Right kidney (tissue), 1 donor: ENCODE results near the gene RER1.
"Not testable (repeated sequence)": the region's sequence is repeated elsewhere in the genome, so short reads cannot be mapped to it uniquely, and the experiment has no call there.

Source experiments
- DNase-seq: peaks from one replicate; pipeline ENCODE4 v3.0.0-alpha.2; 2016

Gene RER1

DNA sequence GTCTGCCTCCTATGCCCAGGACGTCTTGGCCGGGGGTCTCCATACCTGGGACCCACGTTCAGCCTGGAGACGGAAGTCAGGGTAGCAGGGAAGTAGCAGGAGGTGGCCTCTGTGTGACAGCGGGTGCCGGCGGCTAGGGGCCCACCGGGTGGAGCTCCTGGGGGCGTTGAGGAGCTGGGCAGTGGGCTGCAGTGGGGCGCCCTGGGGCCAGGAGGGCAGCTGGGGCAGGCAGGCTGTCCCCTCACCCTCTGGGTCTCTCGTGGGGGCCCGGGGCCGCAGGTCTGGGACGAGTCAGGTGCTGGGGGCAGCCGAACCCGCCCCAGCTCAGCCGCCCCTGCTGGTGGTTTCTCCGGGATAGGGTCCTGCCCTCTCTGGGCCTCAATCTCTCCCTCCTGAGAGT is 35.4 kb downstream of the RER1 start:
- no peak for DNase-seq

DNA sequence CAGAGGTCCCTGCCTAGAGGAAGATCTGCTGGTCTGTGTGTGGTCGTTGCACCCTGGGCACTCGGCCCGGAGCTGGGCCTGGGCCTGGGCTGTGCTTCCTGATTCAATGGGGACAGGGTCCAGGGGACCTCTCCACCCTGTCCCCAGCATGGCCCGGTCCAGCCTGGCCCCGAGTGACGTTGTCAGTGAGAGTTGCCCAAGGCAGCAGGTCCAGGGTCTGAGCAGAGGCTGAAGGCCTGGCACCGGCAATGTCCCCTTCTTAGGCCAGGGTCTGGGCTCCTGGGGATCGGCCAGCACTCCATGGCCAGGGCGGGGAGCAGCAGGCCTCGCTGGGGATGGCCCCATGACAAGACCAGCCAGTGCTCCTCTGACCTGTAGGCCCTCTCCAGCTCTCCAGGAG is 36.3 kb downstream of the RER1 start:
- no peak for DNase-seq

DNA sequence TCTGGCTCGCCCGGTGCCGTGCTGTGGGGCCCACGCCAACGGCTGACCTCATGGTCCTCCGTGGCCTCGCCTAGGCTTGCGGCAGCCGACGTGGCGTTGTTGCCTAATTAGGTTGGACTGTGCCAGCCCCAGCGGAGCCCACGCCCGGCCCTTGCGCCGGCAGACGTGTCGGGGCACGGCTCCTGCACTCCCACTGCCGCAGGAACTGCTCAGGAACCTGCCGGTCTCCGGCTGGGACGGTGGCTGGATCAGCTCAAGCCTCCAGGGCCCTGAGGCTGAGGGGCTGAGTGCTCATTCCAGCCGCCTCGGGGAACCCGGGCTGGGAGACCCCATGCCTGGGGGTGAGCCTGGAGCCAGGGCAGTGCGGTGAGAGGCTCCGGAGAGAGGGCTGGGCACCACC is 36.8 kb downstream of the RER1 start:
- no peak for DNase-seq

- DNase-seq = no peak
Observed at GRCh38 chr1:2429780-2430591, 38.3 kb downstream of the RER1 start.

GRCh38 chr1:2430592-2430973 is 38.9 kb downstream of the RER1 start:
- DNase-seq = no peak

GRCh38 chr1:2431103-2431502 is 39.5 kb downstream of the RER1 start:
- DNase-seq = no peak

GRCh38 chr1:2431518-2431917 is 39.9 kb downstream of the RER1 start:
- DNase-seq = no peak

- no peak for DNase-seq
Observed at GRCh38 chr1:2432441-2432844, 40.8 kb downstream of the RER1 start.

DNA sequence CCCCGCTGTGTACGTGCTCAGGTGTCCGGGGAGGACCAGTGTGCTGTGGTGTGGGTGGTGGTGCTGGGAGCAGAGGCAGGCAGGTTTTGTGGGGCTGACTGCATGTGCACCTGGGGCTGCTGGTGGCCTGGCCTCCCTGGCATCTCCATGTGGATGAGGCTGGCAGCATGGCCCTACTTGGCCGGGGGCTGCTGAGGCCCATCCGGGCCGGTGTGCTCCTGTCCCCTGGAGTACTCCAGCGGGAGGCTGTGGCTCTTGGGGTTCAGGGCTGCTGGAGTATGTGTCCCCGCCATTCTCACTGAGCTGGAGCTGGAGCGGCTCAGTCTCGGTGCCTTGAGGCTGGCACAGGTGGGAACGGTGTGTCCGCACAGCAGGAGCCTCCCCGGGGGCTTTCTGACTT is 41.6 kb downstream of the RER1 start:
- DNase-seq = no peak

- no peak for DNase-seq
Observed at GRCh38 chr1:2433936-2434655, 42.5 kb downstream of the RER1 start.

DNA sequence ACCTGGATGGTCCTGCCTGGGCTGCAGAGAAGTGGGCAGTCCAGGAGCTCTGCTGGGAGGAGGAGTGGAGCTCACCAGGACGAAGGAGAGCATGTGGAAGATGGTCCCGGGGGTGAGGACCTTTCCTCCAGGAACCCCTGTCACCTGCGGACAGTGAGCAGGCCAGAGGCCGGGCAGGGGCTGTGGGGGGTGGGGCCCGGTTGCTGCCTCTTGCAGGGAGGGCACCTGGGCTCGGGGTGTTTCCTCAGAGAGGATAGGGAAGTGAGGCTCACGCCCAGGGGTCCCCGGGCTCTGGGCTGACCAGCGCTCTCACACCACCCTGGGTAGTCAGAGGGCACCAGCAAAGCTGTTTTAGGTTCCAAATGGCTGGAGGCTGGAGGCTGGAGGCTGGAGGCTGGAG is 43.5 kb downstream of the RER1 start:
- no peak for DNase-seq

DNA sequence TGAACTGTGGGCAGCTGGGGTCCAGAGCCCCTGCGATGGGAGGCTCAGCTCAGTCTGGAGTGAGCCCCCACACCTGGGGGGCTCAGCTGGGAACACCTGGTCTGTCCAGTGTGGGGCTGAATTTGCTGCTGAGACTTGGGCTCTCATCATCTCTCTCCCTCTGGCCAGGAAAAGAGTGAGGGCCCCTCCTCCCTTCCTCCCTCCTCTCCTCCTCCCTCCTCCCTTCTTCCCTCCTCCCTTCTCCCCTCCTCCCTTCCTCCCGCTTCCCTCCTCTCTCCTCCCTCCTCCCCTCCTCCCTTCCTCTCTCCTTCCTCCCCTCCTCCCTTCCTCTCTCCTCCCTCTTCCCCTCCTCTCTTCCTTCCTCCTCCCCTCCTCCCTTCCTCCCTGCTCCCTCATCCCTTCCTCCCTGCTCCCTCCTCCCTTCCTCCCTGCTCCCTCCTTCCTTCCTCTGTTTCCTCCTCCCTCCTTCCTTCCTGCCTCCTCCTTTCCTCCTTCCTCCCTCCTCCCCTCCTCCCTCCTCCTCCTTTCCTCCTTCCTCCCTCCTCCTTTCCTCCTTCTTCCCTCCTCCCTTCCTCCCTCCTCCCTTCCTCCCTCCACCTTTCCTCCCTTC is 44.2 kb downstream of the RER1 start:
- no peak for DNase-seq

- DNase-seq = no peak
Observed at GRCh38 chr1:2436876-2437275, 45.2 kb downstream of the RER1 start.

DNA sequence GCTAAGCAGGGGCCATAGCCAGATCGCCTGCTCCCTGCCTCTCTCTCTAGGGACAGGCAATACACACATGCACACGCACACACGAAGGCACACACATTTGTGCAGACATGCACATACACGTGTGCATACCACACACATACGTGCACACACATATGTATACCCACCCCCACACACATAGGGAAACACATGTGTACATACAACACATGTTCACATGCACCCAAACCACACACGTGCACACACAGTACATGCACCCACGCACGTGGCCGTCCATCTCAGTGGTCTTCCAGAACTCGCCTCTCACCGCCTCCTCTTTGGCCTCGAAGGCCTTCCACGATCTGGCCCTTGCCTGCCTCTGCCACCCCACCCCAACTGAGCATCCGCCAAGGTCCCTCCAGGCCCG is 46.0 kb downstream of the RER1 start:
- no peak for DNase-seq

- DNase-seq = no peak
Observed at GRCh38 chr1:2438038-2438437, 46.4 kb downstream of the RER1 start.

GRCh38 chr1:2438641-2439040 is 47.0 kb downstream of the RER1 start:
- DNase-seq = no peak

DNA sequence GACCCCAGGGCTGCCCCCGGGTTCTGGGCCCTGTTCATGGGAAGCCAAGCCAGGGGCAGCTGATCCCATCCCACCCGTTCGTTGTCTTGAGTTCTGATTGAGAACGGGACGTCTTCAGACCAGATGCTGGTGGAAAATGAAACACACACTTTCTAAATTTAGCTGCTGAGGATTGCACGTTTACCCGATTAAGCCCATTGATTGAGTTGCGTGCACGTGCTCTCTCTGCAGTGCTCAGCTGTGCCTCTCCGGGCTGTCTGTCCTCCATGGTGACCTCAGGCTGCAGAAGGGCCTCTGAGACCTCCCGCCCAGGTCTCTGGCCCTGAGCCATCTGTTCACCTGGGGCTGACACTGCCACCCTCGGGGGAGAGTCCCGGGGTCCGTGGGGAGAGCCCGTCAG is 47.7 kb downstream of the RER1 start:
- no peak for DNase-seq

- not testable (repeated sequence) for DNase-seq
Observed at GRCh38 chr1:2440346-2440745, 48.7 kb downstream of the RER1 start.

DNA sequence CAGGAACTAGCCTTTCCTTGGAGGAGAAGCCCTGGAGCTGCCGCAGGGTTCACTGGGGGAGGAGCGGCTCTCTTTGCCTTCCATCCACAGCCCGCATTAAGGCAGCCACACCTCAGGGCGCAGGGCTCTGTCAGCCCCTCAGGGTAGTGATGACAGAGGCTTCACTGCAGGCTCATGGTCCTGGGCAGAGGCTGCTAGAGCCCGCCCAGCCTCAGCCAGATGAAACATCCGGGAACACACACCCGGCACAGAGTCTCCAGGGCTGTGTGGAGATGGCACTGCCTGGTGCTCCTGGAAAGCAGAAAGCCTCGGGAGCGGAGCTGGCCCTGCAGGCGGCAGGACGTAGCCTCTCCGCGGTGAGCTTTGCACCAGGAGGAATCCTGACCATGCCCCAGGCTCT is 50.1 kb downstream of the RER1 start:
- no peak for DNase-seq

GRCh38 chr1:2442661-2443060 is 51.0 kb downstream of the RER1 start:
- DNase-seq = no peak

- DNase-seq = no peak
Observed at GRCh38 chr1:2443277-2444137, 51.9 kb downstream of the RER1 start.

DNA sequence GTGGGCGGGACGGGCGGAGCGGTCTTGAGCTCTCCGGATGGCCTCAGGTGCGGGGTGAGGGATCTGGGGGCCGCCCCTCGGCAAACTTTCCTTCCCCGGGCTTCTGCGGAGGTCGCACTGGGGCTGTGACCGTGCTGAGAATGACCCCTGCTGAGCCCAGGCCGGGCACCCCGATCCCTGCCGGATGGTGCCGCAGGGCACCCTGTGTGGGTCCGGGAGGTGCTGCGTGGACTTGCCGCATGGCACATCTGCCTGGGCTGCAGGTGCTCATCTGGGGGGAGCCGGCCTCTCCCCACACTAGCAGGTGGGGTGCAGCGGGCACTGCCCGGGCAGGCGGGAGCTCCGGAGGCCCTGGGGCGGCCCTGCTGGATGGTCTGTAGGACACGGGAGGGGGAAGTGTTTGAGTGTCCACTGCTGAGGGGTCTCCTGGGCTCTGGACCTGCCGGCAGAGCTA is 52.5 kb downstream of the RER1 start:
- no peak for DNase-seq
